HepG2 (cell line): ENCODE results near the gene VWA1. TPM values are rescaled to one million over a fixed set of nuclear protein-coding genes. Genes with fewer than 3 reads are reported as not detected.
A peak's percentile ranks its signal among the peaks of the same experiment; 100 is the strongest.

Experiments used
- ARID4A ChIP-seq: sonication (generic); formaldehyde crosslinking; IDR thresholded peaks from 2 replicates; pipeline ENCODE4 v1.5.0; 2020; ENCODE audit warnings: mild to moderate bottlenecking, missing genetic modification reagents, borderline replicate concordance
- ARNTL ChIP-seq: sonication (generic); formaldehyde crosslinking; IDR thresholded peaks from 2 replicates; pipeline ENCODE4 v1.4.0; 2020; ENCODE audit warnings: mild to moderate bottlenecking, missing genetic modification reagents
- CTCF ChIP-seq: sonication (generic); formaldehyde crosslinking; IDR thresholded peaks from 2 replicates; pipeline ENCODE4 v1.5.0; 2020; ENCODE audit warnings: mild to moderate bottlenecking, missing genetic modification reagents, moderate library complexity
- GZF1 ChIP-seq: sonication (generic); formaldehyde crosslinking; IDR thresholded peaks from 2 replicates; pipeline ENCODE4 v1.5.1; 2020; ENCODE audit warnings: mild to moderate bottlenecking, missing genetic modification reagents
- IRF1 ChIP-seq: sonication (generic); formaldehyde crosslinking; IDR thresholded peaks from 2 replicates; pipeline ENCODE4 v1.4.0; 2020; ENCODE audit warnings: low read depth, mild to moderate bottlenecking, missing genetic modification reagents
- IRX3 ChIP-seq: sonication (generic); formaldehyde crosslinking; IDR thresholded peaks from 2 replicates; pipeline ENCODE4 v1.8.1; 2023; ENCODE audit warnings: mild to moderate bottlenecking, low read depth, missing genetic modification reagents, borderline replicate concordance
- KDM2A ChIP-seq: sonication (generic); formaldehyde crosslinking; IDR thresholded peaks from 2 replicates; pipeline ENCODE4 v1.4.0; 2020; ENCODE audit warnings: low read depth, missing genetic modification reagents, borderline replicate concordance
- LCORL ChIP-seq, 2 experiments: fragments of 450-650 bp in 1 of 2; sonication (generic) in 1 of 2; formaldehyde crosslinking in 1 of 2; IDR thresholded peaks; 2 replicates each; pipeline versions ENCODE4 v1.5.0 to v1.6.1; 2017 to 2020; ENCODE audit warnings: antibody characterized with exemption in 1 of 2, missing genetic modification reagents in 1 of 2
- MED13 ChIP-seq: sonication (generic); formaldehyde crosslinking; IDR thresholded peaks from 2 replicates; pipeline ENCODE4 v1.5.0; 2020; ENCODE audit warnings: missing genetic modification reagents
- NFE2L2 ChIP-seq: fragments of 150-350 bp; IDR thresholded peaks from 2 replicates; pipeline ENCODE4 v1.6.1; 2014; ENCODE audit warnings: low read length
- PCBP1 ChIP-seq: fragments of 200-400 bp; formaldehyde crosslinking; IDR thresholded peaks from 2 replicates; pipeline ENCODE4 v1.6.1; 2017; ENCODE audit warnings: mild to moderate bottlenecking, low read depth, low read length, borderline replicate concordance
- PLRG1 ChIP-seq: fragments of 450-650 bp; conservative IDR thresholded peaks from 2 replicates; pipeline ENCODE4 v1.6.1; 2016
- SALL1 ChIP-seq: sonication (generic); formaldehyde crosslinking; IDR thresholded peaks from 2 replicates; pipeline ENCODE4 v1.8.0; 2022; ENCODE audit warnings: mild to moderate bottlenecking, missing genetic modification reagents
- SOX6 ChIP-seq, 2 experiments: fragments of 450-650 bp in 1 of 2; sonication (generic) in 1 of 2; formaldehyde crosslinking in 1 of 2; IDR thresholded peaks; 2 replicates each; pipeline versions ENCODE4 v1.4.0 to v1.6.1; 2017 to 2020; ENCODE audit warnings: antibody characterized with exemption in 1 of 2, mild to moderate bottlenecking in 1 of 2, missing genetic modification reagents in 1 of 2
- SP2 ChIP-seq: sonication (generic); formaldehyde crosslinking; IDR thresholded peaks from 2 replicates; pipeline ENCODE4 v1.5.1; 2020; ENCODE audit warnings: mild to moderate bottlenecking, missing genetic modification reagents
- SP5 ChIP-seq: IDR thresholded peaks from 2 replicates; pipeline ENCODE4 v1.6.1; 2016; ENCODE audit warnings: low read depth, borderline replicate concordance
- SSRP1 ChIP-seq: IDR thresholded peaks from 2 replicates; pipeline ENCODE4 v1.6.1; 2016; ENCODE audit warnings: control low read depth
- ZFP91 ChIP-seq: sonication (generic); formaldehyde crosslinking; IDR thresholded peaks from 2 replicates; pipeline ENCODE4 v1.9.0; 2022; ENCODE audit warnings: missing genetic modification reagents, mild to moderate bottlenecking, borderline replicate concordance
- ZNF274 ChIP-seq: sonication (generic); formaldehyde crosslinking; IDR thresholded peaks from 2 replicates; pipeline ENCODE4 v1.5.1; 2020; ENCODE audit warnings: mild to moderate bottlenecking, missing genetic modification reagents
- polyA plus RNA-seq, 8 experiments: library from polyadenylated mRNA; depleted of rRNA in 3 of 8; stranded (reverse) in 7 of 8; unstranded in 1 of 8; fragments of >200 nt; fragmentation: Illumina TruSeq in 4 of 8; extraction: Trizol in 4 of 8; gene quantifications; 2 replicates each; pipeline versions ENCODE4 v1.2.1 to v1.2.3, GENCODE V29; 2011 to 2016; ENCODE audit warnings: low read depth in 4 of 8, missing spikeins in 1 of 8, mixed read lengths in 1 of 8; ENCODE audit not compliant: insufficient read depth in 1 of 8
- total RNA-seq, 5 experiments: library from RNA; depleted of rRNA; stranded (reverse); fragments of >200 nt; fragmentation: Illumina TruSeq; extraction: Trizol; gene quantifications; 2 replicates each; pipeline ENCODE4 v1.2.3, GENCODE V29; 2016; ENCODE audit warnings: low read depth in 1 of 5

The VWA1 gene
- total and polyA plus RNA-seq, 2 of the 13 experiments (the other 11 are each of a cell fraction or from before 2014, with no cell fraction given), result 40.9 to 57.5 TPM

DNA sequence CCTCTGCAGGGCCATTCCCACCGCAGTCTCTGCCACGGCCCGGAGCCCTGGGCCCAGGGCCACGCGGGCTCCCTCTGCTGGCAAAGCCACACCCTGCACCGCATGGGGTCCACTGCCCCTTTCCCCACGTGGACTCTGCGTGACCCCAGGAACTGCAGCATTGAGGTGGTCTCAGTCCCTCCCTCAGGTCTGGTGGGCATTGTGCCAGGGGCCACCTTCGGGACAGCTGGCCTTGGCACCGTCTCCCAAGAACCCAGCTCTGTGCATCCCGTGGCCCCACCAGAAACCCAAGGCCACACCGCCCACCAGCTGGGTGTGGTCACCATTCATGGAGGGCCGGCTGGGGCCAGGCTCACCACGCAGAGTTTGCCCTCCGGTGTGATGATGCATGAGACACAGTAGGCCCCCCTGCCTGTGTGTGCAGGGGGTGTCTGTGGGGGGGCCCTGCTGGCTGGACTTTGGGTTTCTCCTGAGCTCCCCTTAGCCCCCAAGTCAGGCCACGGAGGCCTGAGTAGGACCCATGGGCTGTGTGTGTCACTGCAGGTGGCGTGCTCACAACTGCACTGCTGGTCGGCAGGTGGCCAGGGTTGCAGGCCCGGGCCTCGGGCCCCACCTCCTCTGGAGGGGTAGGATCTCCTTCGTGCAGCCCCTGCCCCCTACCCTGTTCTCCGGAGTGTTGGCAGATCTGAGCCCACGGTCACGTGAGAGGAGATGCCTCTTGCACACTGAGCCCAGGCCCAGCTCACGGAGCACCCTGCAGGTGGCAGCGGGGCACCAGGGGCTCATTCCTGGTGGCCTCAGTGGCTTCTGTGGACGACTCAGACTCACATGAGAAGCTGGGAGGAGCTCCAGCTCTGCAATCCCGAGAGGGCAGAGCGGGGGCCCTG is 5.8 kb downstream of the VWA1 start (continued):
- TF ChIP-seq SP2 (CRISPR knock-in tag) (peak; percentile 42; the same call in 1 of the 2 replicates), SOX6 (IDR thresholded peaks at IDR 0.05) (no peak), SOX6 (CRISPR knock-in tag; IDR thresholded peaks at IDR 0.05) (peak; percentile 70), CTCF (CRISPR knock-in tag) (peak; percentile 96), SSRP1 (no peak), GZF1 (CRISPR knock-in tag) (0 out of 2 replicates have a peak, but pooled peaks have one; percentile 42), ARID4A (CRISPR knock-in tag) (peak; percentile 76; the same call in 1 of the 2 replicates), SALL1 (CRISPR knock-in tag) (peak; percentile 83), IRX3 (0 out of 2 replicates have a peak, but pooled peaks have one; percentile 63), KDM2A (peak; percentile 94), NFE2L2 (no peak), LCORL (IDR thresholded peaks at IDR 0.05) (no peak), LCORL (CRISPR knock-in tag; IDR thresholded peaks at IDR 0.05) (peak; percentile 86), SP5 (CRISPR knock-in tag) (0 out of 2 replicates have a peak, but pooled peaks have one; percentile 8), MED13 (CRISPR knock-in tag) (0 out of 2 replicates have a peak, but pooled peaks have one; percentile 36), ZNF274 (peak; percentile 46; the same call in 1 of the 2 replicates), ARNTL (CRISPR knock-in tag) (peak; percentile 59; the same call in 1 of the 2 replicates), ZFP91 (CRISPR knock-in tag) (peak; percentile 89), PCBP1 (0 out of 2 replicates have a peak, but pooled peaks have one; percentile 34), PLRG1 (no peak), IRF1 (CRISPR knock-in tag) (0 out of 2 replicates have a peak, but pooled peaks have one; percentile 38)
